ENCODE results near the gene VSTM5.
"Not testable (repeated sequence)": the region's sequence is repeated elsewhere in the genome, so short reads cannot be mapped to it uniquely, and the experiment has no call there.

The VSTM5 gene

DNA sequence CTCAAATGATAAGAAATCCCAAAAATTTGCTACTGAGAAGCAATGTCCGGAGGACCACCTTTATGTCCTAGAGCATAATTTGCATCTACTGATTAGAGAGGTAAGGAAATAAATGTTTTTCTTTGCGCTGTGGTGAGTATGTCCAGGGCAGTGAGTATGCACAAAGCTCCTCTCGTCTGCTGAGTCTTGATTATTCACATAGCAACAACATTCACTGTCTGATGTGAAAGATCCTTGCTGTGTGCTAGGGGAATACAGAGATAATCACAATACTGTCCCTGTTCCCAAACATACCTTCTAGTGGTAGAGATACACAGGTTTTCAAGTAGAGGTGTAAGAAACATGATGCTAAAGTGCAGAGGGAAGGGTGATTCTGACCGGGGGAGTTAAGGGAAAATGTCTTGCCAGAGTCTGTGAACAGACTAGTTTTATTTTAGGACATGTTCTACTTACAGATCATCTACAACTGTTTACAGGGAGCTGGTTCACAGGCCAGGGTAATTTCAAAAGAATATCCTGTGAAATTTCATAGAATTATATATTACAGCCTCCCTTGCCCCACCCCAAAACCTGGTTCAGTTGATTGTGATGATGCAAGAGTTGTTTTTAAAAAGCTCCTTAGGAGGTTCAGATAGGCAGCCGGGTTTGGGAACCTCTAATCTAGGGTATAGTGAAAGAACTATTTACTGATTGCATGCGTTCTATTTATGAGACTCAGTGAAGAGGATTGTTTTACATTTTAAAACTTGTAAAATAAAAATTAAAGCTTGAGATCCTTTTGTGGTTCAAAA is 53.8 kb downstream of the VSTM5 start:
- DNase-seq (ENCODE audit: extremely low read depth, low read depth), result no peak
- TF ChIP-seq, protein P1, sequence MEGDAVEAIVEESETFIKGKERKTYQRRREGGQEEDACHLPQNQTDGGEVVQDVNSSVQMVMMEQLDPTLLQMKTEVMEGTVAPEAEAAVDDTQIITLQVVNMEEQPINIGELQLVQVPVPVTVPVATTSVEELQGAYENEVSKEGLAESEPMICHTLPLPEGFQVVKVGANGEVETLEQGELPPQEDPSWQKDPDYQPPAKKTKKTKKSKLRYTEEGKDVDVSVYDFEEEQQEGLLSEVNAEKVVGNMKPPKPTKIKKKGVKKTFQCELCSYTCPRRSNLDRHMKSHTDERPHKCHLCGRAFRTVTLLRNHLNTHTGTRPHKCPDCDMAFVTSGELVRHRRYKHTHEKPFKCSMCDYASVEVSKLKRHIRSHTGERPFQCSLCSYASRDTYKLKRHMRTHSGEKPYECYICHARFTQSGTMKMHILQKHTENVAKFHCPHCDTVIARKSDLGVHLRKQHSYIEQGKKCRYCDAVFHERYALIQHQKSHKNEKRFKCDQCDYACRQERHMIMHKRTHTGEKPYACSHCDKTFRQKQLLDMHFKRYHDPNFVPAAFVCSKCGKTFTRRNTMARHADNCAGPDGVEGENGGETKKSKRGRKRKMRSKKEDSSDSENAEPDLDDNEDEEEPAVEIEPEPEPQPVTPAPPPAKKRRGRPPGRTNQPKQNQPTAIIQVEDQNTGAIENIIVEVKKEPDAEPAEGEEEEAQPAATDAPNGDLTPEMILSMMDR (IDR thresholded peaks at IDR 0.05; ENCODE audit: low read depth, low read length), result no peak

DNA sequence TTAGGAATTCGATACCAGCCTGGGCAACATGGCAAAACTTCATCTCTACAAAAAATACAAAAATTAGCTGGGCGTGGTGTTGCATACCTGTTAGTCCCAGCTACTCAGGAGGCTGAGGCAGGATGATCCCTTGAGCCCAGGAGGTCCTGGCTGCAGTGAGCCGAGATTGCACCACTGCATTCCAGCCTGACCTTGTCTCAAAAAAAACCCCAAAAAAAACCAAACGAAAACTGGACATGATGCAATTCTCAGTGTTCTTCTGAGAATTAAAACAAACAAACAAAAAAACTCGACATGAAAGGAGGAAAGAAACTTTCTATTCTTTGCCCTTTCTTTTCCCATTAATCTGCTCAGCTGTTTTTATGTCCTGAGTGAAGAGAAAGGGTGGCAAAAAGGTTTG is 58.9 kb downstream of the VSTM5 start:
- TF ChIP-seq, protein P1 (IDR thresholded peaks at IDR 0.05; ENCODE audit: low read depth, low read length), result no peak
- no peak for DNase-seq (ENCODE audit: extremely low read depth, low read depth)

DNA sequence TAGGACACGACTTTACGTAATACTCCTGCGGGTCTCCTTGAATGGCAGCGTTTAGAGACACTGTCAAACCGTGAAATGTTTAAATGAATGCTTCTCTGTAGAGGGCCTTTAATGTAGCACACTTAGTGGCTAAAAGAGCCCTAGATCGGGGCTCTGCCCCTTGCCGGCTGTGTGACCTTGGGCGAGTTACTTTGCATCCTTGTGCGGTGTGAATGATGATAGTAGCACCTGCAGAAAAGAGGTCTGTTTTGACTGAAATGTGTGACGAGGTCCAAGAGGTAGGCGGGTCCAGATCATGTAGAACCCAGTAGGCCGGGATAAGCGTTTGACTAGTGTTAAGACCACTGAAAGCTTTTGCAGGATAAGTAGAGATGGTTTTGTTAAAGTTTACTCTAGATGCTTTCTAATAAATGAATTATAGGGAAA is 65.5 kb downstream of the VSTM5 start:
- no peak for DNase-seq (ENCODE audit: extremely low read depth, low read depth)

DNA sequence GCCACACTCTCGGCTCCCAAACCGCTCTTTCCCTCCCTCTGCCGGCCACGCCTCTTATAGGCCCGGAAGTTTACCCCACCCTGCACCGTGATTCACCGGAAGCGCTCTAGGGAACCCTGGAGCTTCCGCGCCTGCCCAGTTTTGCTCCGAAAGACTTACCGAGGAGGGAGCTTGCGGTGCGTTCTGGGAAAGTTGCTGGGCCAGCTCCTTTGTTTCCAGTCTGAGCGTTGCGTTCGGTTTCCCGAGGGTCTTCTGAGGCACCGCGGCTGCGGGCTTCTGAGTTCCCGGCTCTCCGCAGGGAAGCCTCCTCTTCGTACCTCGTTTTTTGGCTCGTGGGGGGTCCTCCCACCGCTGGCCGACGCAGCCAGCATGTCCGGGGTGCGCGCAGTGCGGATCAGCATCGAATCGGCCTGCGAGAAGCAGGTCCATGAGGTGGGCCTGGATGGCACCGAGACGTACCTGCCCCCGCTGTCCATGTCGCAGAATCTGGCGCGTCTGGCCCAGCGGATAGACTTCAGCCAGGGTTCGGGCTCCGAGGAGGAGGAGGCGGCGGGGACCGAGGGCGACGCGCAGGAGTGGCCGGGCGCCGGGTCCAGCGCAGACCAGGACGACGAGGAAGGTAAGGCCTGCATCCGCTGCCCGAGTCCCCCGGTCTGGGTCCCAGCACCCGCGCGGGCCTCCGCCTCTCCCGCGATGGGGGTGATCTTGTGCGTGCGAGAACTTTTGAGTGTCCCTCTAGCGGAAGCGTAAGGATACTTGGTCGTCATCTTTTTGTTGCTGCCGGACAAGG is 66.1 kb downstream of the VSTM5 start, which contains the start of gene MED17:
MED17 (plus strand) TSS at position 138 of the 790 bp plus-strand sequence; CDS start at position 370, 232 bp downstream.
- TF ChIP-seq, protein P1 (IDR thresholded peaks at IDR 0.05; ENCODE audit: low read depth, low read length), result peak; percentile 43
- DNase-seq (ENCODE audit: extremely low read depth, low read depth), result peak; percentile 71

More for the DNA sequence above, 65.5 kb downstream of the VSTM5 start:
- TF ChIP-seq, protein P1 (IDR thresholded peaks at IDR 0.05; ENCODE audit: low read depth, low read length), result no peak

DNA sequence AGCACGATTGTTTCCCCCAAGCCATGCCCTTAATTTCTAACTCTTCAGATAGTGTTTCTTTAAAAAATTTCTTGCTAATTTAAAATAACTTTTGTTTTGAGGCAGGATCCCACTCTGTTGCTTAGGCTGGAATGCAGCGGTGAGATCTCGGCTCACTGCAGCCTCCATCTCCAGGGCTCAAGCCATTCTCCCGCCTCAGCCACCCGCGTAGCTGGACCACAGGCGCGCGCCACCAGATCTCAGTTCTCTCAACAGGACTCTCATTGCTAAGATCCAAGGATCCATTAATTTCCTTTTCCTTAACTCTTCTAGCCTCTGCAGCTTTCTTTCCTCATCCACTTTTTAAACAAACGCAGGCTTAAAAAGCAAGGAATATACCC is 66.7 kb downstream of the VSTM5 start:
- DNase-seq (ENCODE audit: extremely low read depth, low read depth), result no peak
- TF ChIP-seq, protein P1 (IDR thresholded peaks at IDR 0.05; ENCODE audit: low read depth, low read length), result no peak

DNA sequence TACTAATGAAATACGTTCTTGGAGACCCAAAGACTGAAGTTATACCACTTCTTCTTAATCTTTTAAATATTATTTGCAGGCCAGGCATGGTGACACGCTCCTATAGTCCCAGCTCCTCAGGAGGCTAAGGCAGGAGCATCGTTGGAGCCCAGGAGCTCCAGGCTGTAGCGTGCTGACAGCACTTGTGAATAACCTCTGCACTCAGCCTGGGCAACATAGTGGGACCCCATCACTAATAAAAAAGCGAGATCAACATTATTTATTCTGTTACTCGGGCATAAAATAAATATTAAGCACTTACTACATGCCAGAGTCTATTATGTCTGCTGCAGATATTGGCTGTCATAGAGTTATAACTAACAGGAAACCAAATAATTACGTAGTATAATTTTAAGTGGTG is 67.1 kb downstream of the VSTM5 start:
- TF ChIP-seq, protein P1 (IDR thresholded peaks at IDR 0.05; ENCODE audit: low read depth, low read length), result no peak
- no peak for DNase-seq (ENCODE audit: extremely low read depth, low read depth)

DNA sequence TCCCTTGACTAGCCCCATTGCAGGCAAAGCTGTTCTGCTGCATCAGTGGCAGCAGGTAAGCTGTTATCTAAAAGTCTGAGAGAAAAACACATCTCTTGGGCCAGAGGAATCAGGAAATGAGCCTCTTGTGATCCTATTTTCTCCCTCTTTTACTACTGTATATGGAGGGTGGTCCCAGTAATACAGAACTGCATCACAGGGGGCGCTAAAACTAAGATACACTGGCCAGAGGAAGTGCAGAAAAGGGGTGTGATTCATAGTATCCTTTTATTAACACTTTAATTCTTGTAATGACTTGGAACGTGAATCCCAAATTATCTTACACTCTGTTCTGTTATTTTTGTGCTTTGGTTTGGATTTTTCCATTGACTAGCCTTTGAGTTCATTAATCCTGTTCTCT is 75.1 kb downstream of the VSTM5 start:
- no peak for DNase-seq (ENCODE audit: extremely low read depth, low read depth)
- TF ChIP-seq, protein P1 (IDR thresholded peaks at IDR 0.05; ENCODE audit: low read depth, low read length), result no peak; the same call in 1 of the 2 replicates

DNA sequence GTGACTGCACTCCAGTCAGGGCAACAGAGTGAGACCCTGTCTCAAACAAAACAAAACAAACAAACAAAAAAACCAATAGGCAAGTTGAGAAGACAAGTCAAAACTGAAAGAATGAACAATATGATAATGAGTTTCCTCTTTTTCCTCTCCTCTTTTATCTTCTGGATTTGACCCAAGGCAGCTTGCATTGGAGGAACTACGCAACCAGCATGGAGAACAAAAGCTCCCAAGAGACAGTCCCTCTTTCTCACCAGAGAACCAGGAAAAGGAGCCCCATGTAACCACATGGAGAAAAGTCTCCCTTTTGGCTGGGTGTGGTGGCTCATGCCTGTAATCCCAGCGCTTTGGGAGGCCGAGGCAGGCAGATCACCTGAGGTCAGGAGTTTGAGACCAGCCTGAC is 75.9 kb downstream of the VSTM5 start:
- not testable (repeated sequence) for DNase-seq (ENCODE audit: extremely low read depth, low read depth)
